Cardiac muscle cell (in vitro differentiated cells and primary cell): ENCODE measurements around the gene SULT4A1. TPM values are rescaled to one million over a fixed set of nuclear protein-coding genes. Genes with fewer than 3 reads are reported as not detected.

Experiments
- DNase-seq, 2 donors: peaks; one replicate each; pipeline versions ENCODE4 v3.0.0 to v3.0.0-alpha.2; 2010 to 2017; ENCODE audit warnings: low read depth in 1 of 2, low spot score in 1 of 2
- H3K27ac ChIP-seq: fragments of 200-600 bp; sonication (generic); 2 replicates; pipeline ENCODE4 v1.5.1; 2016
- H3K27me3 ChIP-seq: fragments of 200-600 bp; sonication (generic); 2 replicates; pipeline ENCODE4 v1.6.0; 2016; ENCODE audit warnings: control low read depth
- H3K36me3 ChIP-seq: fragments of 200-600 bp; sonication (generic); 2 replicates; pipeline ENCODE4 v1.5.1; 2016; ENCODE audit warnings: control low read depth
- H3K4me1 ChIP-seq: fragments of 200-600 bp; sonication (generic); 2 replicates; pipeline ENCODE4 v1.8.1; 2017; ENCODE audit warnings: low read depth, mild to moderate bottlenecking, mixed run types
- H3K4me3 ChIP-seq: fragments of 200-600 bp; sonication (generic); 2 replicates; pipeline ENCODE4 v1.5.1; 2016; ENCODE audit warnings: mild to moderate bottlenecking
- H3K9me3 ChIP-seq: fragments of 200-600 bp; sonication (generic); 2 replicates; pipeline ENCODE4 v1.5.1; 2017; ENCODE audit warnings: low read depth, mild to moderate bottlenecking, control low read depth
- polyA plus RNA-seq: library from polyadenylated mRNA; unstranded; fragments of >200 nt; fragmentation: Nextera tagmentation; extraction: Ambion mirVana; gene quantifications from 2 replicates; pipeline ENCODE4 v1.2.1, GENCODE V29; 2016
- total RNA-seq: library from RNA; depleted of rRNA; stranded (reverse); fragments of >200 nt; gene quantifications from 2 replicates; pipeline ENCODE4 v1.2.3, GENCODE V29; 2016
- TF ChIP-seq, protein P1 (sequence below): IDR thresholded peaks from 2 replicates; pipeline ENCODE4 v1.5.1; 2012; ENCODE audit warnings: low read depth, mild to moderate bottlenecking, low read length

Gene SULT4A1
- total and polyA plus RNA-seq, 2 experiments from 2014 or later: 1.3 to 3.2 TPM

DNA sequence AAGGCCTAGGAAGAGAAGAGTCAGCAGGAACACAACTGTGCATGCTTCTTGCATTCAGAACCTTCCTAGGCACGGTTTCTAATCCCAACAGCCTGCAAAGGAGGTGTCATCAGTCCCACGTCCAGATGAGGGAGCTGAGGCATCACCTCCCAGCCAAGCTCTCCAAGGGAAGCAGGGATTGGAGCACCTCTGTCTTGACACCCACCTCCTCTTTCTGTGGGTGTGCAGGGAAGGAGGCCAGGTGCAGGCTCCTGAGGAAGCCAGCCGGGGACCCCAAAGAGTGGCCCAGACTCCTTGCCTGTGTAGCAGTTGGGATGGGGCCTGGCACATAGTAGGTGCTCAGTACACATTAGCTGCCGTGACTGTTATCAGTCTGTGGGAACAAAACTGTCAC is 27.5 kb upstream of the SULT4A1 start:
- H3K4me1 ChIP-seq: peaks cover 2% of the 10 kb centered on the region
- peaks cover 47% of the 10 kb centered on the region for H3K27me3 ChIP-seq
- peak in 1 of 2 donors; percentile 10 for DNase-seq
- TF ChIP-seq, protein P1, sequence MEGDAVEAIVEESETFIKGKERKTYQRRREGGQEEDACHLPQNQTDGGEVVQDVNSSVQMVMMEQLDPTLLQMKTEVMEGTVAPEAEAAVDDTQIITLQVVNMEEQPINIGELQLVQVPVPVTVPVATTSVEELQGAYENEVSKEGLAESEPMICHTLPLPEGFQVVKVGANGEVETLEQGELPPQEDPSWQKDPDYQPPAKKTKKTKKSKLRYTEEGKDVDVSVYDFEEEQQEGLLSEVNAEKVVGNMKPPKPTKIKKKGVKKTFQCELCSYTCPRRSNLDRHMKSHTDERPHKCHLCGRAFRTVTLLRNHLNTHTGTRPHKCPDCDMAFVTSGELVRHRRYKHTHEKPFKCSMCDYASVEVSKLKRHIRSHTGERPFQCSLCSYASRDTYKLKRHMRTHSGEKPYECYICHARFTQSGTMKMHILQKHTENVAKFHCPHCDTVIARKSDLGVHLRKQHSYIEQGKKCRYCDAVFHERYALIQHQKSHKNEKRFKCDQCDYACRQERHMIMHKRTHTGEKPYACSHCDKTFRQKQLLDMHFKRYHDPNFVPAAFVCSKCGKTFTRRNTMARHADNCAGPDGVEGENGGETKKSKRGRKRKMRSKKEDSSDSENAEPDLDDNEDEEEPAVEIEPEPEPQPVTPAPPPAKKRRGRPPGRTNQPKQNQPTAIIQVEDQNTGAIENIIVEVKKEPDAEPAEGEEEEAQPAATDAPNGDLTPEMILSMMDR: no peak
- H3K4me3 ChIP-seq: no peak overlapping the region
- H3K36me3 ChIP-seq: no peaks in the 10 kb centered on the region
- no peak overlapping the region for H3K27ac ChIP-seq
- H3K9me3 ChIP-seq: no peaks in the 10 kb centered on the region

DNA sequence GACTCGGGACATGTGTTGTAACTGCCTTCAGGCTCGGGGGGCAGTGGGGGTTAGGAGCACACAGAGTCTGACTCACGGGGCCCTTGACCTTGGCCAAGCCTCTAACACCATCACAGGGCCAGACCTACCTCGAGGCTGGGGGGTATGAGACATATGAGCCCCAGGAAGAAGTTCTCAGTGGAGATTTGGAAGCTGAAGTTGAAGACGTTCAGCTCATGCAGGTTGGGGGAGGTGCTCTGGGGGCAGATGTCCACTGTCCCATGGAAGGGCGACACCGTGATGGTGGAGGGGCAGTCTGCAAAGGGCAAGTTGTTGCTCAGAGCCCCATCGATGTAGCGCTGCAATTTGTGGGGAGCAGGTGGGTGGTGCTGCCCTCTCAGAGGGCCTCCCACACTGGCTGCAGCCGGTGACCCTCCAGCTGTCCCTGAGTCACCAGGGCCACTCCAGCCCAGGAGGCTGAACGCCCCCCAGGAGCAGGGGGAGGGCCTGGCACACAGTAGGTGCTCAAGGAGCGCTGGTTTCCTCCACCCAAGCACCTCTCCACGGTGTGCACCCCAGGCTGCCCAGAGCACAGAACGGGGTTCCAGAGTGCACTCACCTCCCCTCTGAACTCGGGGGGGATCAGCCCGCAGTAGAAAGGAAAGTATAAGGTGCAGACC is 27.0 kb upstream of the SULT4A1 start:
- peaks cover 2% of the 10 kb centered on the region for H3K4me1 ChIP-seq
- no peaks in the 10 kb centered on the region for H3K36me3 ChIP-seq
- no peaks in the 10 kb centered on the region for H3K9me3 ChIP-seq
- DNase-seq: no peak
- H3K27me3 ChIP-seq: peaks cover 47% of the 10 kb centered on the region
- no peak overlapping the region for H3K27ac ChIP-seq
- no peak overlapping the region for H3K4me3 ChIP-seq
- TF ChIP-seq, protein P1: no peak

DNA sequence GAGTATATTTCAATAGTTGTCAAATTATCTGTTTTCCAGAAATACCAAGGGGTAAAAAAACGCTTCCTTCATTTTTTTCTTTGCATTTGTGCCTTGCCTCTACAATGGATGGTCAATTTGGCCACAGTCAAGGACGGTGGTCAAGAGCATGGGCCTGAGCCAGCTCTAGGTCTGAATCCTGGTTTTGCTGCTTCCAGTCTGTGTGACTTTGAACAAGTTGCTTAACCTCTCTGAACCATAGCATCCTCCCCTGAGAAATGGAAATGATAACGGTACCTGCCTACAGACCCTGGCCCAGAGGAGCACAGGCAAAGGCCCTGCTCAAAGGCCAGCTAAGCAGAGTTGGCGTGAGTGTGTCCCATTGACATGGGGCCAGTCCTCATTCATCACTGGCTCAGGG is 26.4 kb upstream of the SULT4A1 start:
- Histone ChIP-seq H3K36me3 (no peaks in the 10 kb centered on the region), H3K4me1 (peaks cover 2% of the 10 kb centered on the region), H3K27me3 (peaks cover 43% of the 10 kb centered on the region), H3K4me3 (no peak overlapping the region), H3K9me3 (no peaks in the 10 kb centered on the region), H3K27ac (no peak overlapping the region)
- no peak for DNase-seq
- TF ChIP-seq, protein P1: no peak

DNA sequence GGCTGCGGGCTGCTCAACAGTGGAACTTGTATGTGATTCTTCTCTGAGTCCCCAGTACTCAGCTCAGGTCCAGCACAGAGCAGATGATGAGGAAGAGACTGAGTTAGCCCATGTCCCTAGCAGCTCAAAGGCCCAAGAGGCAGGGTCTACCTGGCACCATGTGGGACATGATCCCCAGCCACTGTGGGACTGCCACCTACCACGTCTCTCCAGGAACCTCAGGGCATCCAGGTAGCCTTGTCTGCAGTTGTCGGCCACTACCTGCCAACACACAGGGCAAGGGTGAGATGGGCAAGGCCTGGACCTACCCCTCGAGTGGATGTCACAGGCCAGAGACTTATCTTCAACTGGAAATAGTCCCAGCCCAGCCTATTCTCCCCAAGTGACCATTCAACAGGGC is 25.1 kb upstream of the SULT4A1 start:
- Histone ChIP-seq H3K27me3 (peaks cover 31% of the 10 kb centered on the region), H3K36me3 (no peaks in the 10 kb centered on the region), H3K4me1 (peaks cover 2% of the 10 kb centered on the region), H3K4me3 (no peak overlapping the region), H3K27ac (no peak overlapping the region), H3K9me3 (no peaks in the 10 kb centered on the region)
- DNase-seq: no peak
- TF ChIP-seq, protein P1: no peak

DNA sequence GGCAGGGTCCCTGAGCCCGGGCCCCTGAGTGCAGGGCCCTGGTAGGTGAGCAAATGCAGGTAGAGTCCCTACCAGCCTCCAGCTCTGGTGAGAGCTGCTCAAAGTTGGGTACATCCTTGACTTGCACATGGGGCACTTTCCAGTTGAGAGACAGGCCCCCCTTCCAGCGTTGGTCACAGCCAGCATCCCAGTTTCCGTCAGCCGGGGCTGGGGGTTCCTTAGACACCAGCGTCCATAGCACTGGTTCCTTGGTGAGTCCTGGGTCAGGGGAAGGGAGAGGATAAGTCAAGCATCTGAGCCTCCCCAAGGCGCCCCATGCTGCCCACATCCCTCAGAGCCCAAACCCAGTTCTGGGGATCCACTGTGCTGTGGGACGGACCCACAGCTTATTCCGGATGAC is 23.9 kb upstream of the SULT4A1 start:
- Histone ChIP-seq H3K27me3 (peaks cover 19% of the 10 kb centered on the region), H3K27ac (no peak overlapping the region), H3K9me3 (no peaks in the 10 kb centered on the region), H3K4me3 (no peak overlapping the region), H3K4me1 (no peaks in the 10 kb centered on the region), H3K36me3 (no peaks in the 10 kb centered on the region)
- TF ChIP-seq, protein P1: no peak
- no peak for DNase-seq
